MM.1S (cell line): ENCODE measurements around the gene CCDC172.

ENCODE experiments used
- DNase-seq: peaks from one replicate; pipeline ENCODE4 v3.0.0-alpha.2; 2015
- H2AFZ ChIP-seq: fragments of 300-600 bp; sonication (generic); 2 replicates; pipeline ENCODE4 v1.6.0; 2016; ENCODE audit warnings: antibody characterized with exemption, low read length
- H3F3A ChIP-seq: fragments of 300-600 bp; sonication (generic); 2 replicates; pipeline ENCODE4 v1.6.1; 2016; ENCODE audit warnings: mild to moderate bottlenecking, antibody characterized with exemption, low read length, moderate library complexity, mixed read lengths; ENCODE audit not compliant: insufficient read depth
- H3K27ac ChIP-seq: fragments of 300-600 bp; sonication (generic); 2 replicates; pipeline ENCODE4 v1.5.1; 2016; ENCODE audit warnings: mild to moderate bottlenecking, low read length
- H3K27me3 ChIP-seq: fragments of 300-600 bp; sonication (generic); replicated peaks from 2 replicates; pipeline ENCODE4 v1.6.0; 2016; ENCODE audit warnings: low read length; ENCODE audit not compliant: insufficient read depth
- H3K36me3 ChIP-seq: fragments of 300-600 bp; sonication (generic); replicated peaks from 2 replicates; pipeline ENCODE4 v1.6.1; 2016; ENCODE audit warnings: mild to moderate bottlenecking, low read length, mixed read lengths; ENCODE audit not compliant: insufficient read depth
- H3K4me1 ChIP-seq: fragments of 300-600 bp; sonication (generic); 2 replicates; pipeline ENCODE4 v1.6.1; 2016; ENCODE audit warnings: low read length, mixed read lengths
- H3K4me2 ChIP-seq: fragments of 300-600 bp; sonication (generic); 2 replicates; pipeline ENCODE4 v1.6.0; 2016; ENCODE audit warnings: low read depth, low read length
- H3K4me3 ChIP-seq: fragments of 300-600 bp; sonication (generic); 2 replicates; pipeline ENCODE4 v1.5.1; 2016; ENCODE audit warnings: low read length, mixed read lengths
- H3K79me2 ChIP-seq: fragments of 300-600 bp; sonication (generic); 2 replicates; pipeline ENCODE4 v1.6.1; 2016; ENCODE audit warnings: mixed run types, low read length, mixed read lengths
- H3K9ac ChIP-seq: fragments of 300-600 bp; sonication (generic); 2 replicates; pipeline ENCODE4 v1.6.1; 2016; ENCODE audit warnings: low read length, mixed read lengths
- H3K9me2 ChIP-seq: fragments of 300-600 bp; sonication (generic); replicated peaks from 2 replicates; pipeline ENCODE4 v1.6.1; 2016; ENCODE audit warnings: mild to moderate bottlenecking, low read length, mixed read lengths; ENCODE audit not compliant: insufficient read depth
- H3K9me3 ChIP-seq: fragments of 300-600 bp; sonication (generic); replicated peaks from 2 replicates; pipeline ENCODE4 v1.6.1; 2016; ENCODE audit warnings: mild to moderate bottlenecking, low read length, mixed read lengths; ENCODE audit not compliant: insufficient read depth
- H4K20me1 ChIP-seq: fragments of 300-600 bp; sonication (generic); 2 replicates; pipeline ENCODE4 v1.6.1; 2016; ENCODE audit warnings: mild to moderate bottlenecking, low read length, moderate library complexity, mixed read lengths; ENCODE audit not compliant: insufficient read depth
- CTCF ChIP-seq: fragments of 300-600 bp; sonication (generic); IDR thresholded peaks from 2 replicates; pipeline ENCODE4 v1.5.1; 2016; ENCODE audit warnings: antibody characterized with exemption, low read length, mixed read lengths
- EZH2 ChIP-seq: fragments of 300-600 bp; sonication (generic); optimal IDR thresholded peaks from 2 replicates; pipeline ENCODE3; 2017; ENCODE audit warnings: low read depth, mild to moderate bottlenecking, antibody characterized with exemption, low read length, mixed read lengths
- EZH2phosphoT487 ChIP-seq: fragments of 300-600 bp; sonication (generic); IDR thresholded peaks from 2 replicates; pipeline ENCODE4 v1.6.1; 2018; ENCODE audit warnings: antibody characterized with exemption, low read length

CCDC172 gene

GRCh38 chr10:116331815-116332214 lies 7.6 kb downstream of the CCDC172 start:
- H3F3A ChIP-seq: no peaks in the 10 kb centered on the region
- no peaks in the 10 kb centered on the region for H3K9me2 ChIP-seq
- no peak overlapping the region for H3K4me2 ChIP-seq
- no peaks in the 10 kb centered on the region for H3K27me3 ChIP-seq
- no peaks in the 10 kb centered on the region for H3K79me2 ChIP-seq
- H2AFZ ChIP-seq: no peak overlapping the region
- H3K36me3 ChIP-seq: no peaks in the 10 kb centered on the region
- H3K4me1 ChIP-seq: no peaks in the 10 kb centered on the region
- no peaks in the 10 kb centered on the region for H4K20me1 ChIP-seq
- H3K9ac ChIP-seq: no peak overlapping the region
- DNase-seq: no peak
- TF ChIP-seq EZH2 (no peak), CTCF (no peak), EZH2phosphoT487 (no peak)
- H3K27ac ChIP-seq: no peak overlapping the region
- no peaks in the 10 kb centered on the region for H3K9me3 ChIP-seq
- no peak overlapping the region for H3K4me3 ChIP-seq

GRCh38 chr10:116336866-116337265 lies 12.6 kb downstream of the CCDC172 start:
- Histone ChIP-seq H3K9me2 (no peaks in the 10 kb centered on the region), H3K27ac (no peak overlapping the region), H3K9me3 (no peaks in the 10 kb centered on the region), H3K79me2 (no peaks in the 10 kb centered on the region), H3F3A (no peaks in the 10 kb centered on the region), H3K4me1 (no peaks in the 10 kb centered on the region), H4K20me1 (no peaks in the 10 kb centered on the region), H2AFZ (no peak overlapping the region), H3K4me2 (no peak overlapping the region), H3K27me3 (no peaks in the 10 kb centered on the region), H3K36me3 (no peaks in the 10 kb centered on the region), H3K9ac (no peak overlapping the region), H3K4me3 (no peak overlapping the region)
- TF ChIP-seq EZH2 (no peak), EZH2phosphoT487 (no peak), CTCF (no peak)
- DNase-seq: no peak

- Histone ChIP-seq H3K4me2 (no peak overlapping the region), H3K27ac (no peak overlapping the region), H3K79me2 (no peaks in the 10 kb centered on the region), H4K20me1 (no peaks in the 10 kb centered on the region), H3K9me2 (no peaks in the 10 kb centered on the region), H3K4me3 (no peak overlapping the region), H3K27me3 (no peaks in the 10 kb centered on the region), H3K4me1 (peaks cover 22% of the 10 kb centered on the region), H3K9ac (no peak overlapping the region), H2AFZ (no peak overlapping the region), H3F3A (no peaks in the 10 kb centered on the region), H3K9me3 (no peaks in the 10 kb centered on the region), H3K36me3 (no peaks in the 10 kb centered on the region)
- no peak for DNase-seq
- TF ChIP-seq CTCF: no peak
- no peak for TF ChIP-seq EZH2
- TF ChIP-seq EZH2phosphoT487: no peak
Observed at GRCh38 chr10:116352125-116352524, 27.9 kb downstream of the CCDC172 start.
